ENCODE measurements around the gene DNAJB1. TPM values are rescaled to one million over a fixed set of nuclear protein-coding genes. Genes with fewer than 3 reads are reported as not detected.
A peak's percentile ranks its signal among the peaks of the same experiment; 100 is the strongest.

DNAJB1 gene
- polyA plus RNA-seq, 1 donor (not counting 4 experiments of a cell fraction or from before 2014, with no cell fraction given): 265 TPM

DNA sequence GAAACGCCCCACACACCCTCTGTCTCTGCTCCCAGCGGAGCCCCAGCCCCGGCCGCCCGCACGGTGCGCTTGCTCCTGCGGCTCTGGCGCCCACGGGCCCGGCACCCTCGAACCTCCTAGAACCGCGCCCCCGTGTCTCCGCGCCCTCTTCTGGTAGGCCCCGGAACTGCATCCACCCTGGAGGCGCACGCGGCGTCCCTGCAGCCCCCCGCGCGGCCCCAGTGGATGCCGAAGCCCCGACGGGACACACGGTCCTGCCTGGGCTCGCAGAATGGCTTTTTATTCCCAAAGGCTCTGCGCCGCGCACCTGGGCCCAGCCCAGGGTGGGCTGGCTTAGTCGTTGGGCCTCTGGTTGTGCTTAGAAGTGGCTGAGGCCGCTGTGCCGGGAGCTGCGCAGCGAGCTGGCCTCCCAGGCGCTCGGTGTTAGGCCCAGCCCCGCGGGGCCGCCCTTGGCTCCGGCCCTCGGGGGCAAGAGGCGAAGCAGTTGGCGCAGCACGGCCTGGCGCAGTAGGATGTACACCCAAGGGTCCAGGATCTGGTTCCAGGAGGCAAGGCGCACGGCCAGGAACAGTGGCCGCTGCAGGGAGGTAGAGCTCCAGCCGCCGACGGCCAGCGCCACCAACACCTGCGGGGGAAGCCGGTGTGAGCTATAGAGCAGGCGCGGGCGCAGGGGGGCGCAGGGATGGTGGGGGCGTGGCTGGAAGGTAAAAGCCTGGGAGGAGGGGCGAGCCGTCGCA lies 45.8 kb downstream of the DNAJB1 start:
- Histone ChIP-seq H3K9me3 (ENCODE audit: control insufficient read depth, low read depth, low read length) (no peaks in the 10 kb centered on the region), H3K4me3 (ENCODE audit: control insufficient read depth in 2 of 3, extremely low read depth in 1 of 3, insufficient read depth in 2 of 3, low read depth in 1 of 3, low read length in 3 of 3) (peak overlapping the region in 1 of 3 experiments; percentile 1), H2AFZ (ENCODE audit: control insufficient read depth, low read length) (no peak overlapping the region), H3K4me2 (ENCODE audit: control insufficient read depth, extremely low read depth, insufficient read depth, low read depth, low read length) (peak overlapping the region; percentile 58), H3K9me1 (ENCODE audit: control insufficient read depth, extremely low read depth, insufficient read depth, low read length) (no peaks in the 10 kb centered on the region), H3K9ac (ENCODE audit: control insufficient read depth, extremely low read depth, insufficient read depth, low read length) (no peak overlapping the region), H3K27ac (ENCODE audit: control insufficient read depth, insufficient read depth, low read length) (no peak overlapping the region), H3K27me3 (ENCODE audit: control insufficient read depth, extremely low read depth, insufficient read depth, low read length) (peaks cover 6% of the 10 kb centered on the region), H4K20me1 (ENCODE audit: control insufficient read depth, extremely low read depth, insufficient read depth, low read length) (peaks cover 5% of the 10 kb centered on the region), H3K4me1 (ENCODE audit: control insufficient read depth, extremely low read depth, insufficient read depth, low read length) (peaks cover 26% of the 10 kb centered on the region), H3K36me3 (ENCODE audit: control insufficient read depth in 2 of 2, extremely low read depth in 1 of 2, insufficient read depth in 2 of 2, low read length in 2 of 2) (peaks cover 0 to 6% of the 10 kb centered on the region in 2 experiments), H3K79me2 (ENCODE audit: control insufficient read depth, insufficient read depth, low read length) (no peaks in the 10 kb centered on the region)
- no peak for FAIRE-seq
- no peak for DNase-seq (ENCODE audit: low read depth, low spot score)
- TF ChIP-seq EZH2 (IDR thresholded peaks at IDR 0.05; ENCODE audit: low read length): no peak
- peak; percentile 69 to 96 (median 87) for TF ChIP-seq CTCF (optimal IDR thresholded peaks at IDR 0.05 in 1 of 3, IDR thresholded peaks at IDR 0.05 in 1 of 3, conservative IDR thresholded peaks at IDR 0.05 in 1 of 3; ENCODE audit: extremely low read depth in 1 of 3, insufficient read depth in 2 of 3, low read length in 3 of 3)
- dilution Hi-C loops (cut with MboI; ENCODE audit: extremely low pct_ligation_motif_present, low sequenced_read_pairs): no loop called here

- Histone ChIP-seq H3K4me3 (ENCODE audit: control insufficient read depth in 2 of 3, extremely low read depth in 1 of 3, insufficient read depth in 2 of 3, low read depth in 1 of 3, low read length in 3 of 3) (no peak overlapping the region), H3K4me2 (ENCODE audit: control insufficient read depth, extremely low read depth, insufficient read depth, low read depth, low read length) (peak overlapping the region; percentile 58), H3K4me1 (ENCODE audit: control insufficient read depth, extremely low read depth, insufficient read depth, low read length) (peaks cover 18% of the 10 kb centered on the region), H3K27ac (ENCODE audit: control insufficient read depth, insufficient read depth, low read length) (no peak overlapping the region), H3K9ac (ENCODE audit: control insufficient read depth, extremely low read depth, insufficient read depth, low read length) (no peak overlapping the region), H3K79me2 (ENCODE audit: control insufficient read depth, insufficient read depth, low read length) (no peaks in the 10 kb centered on the region), H3K9me3 (ENCODE audit: control insufficient read depth, low read depth, low read length) (no peaks in the 10 kb centered on the region), H3K9me1 (ENCODE audit: control insufficient read depth, extremely low read depth, insufficient read depth, low read length) (no peaks in the 10 kb centered on the region), H2AFZ (ENCODE audit: control insufficient read depth, low read length) (no peak overlapping the region), H3K27me3 (ENCODE audit: control insufficient read depth, extremely low read depth, insufficient read depth, low read length) (peaks cover 6% of the 10 kb centered on the region), H4K20me1 (ENCODE audit: control insufficient read depth, extremely low read depth, insufficient read depth, low read length) (peaks cover 2% of the 10 kb centered on the region), H3K36me3 (ENCODE audit: control insufficient read depth in 2 of 2, extremely low read depth in 1 of 2, insufficient read depth in 2 of 2, low read length in 2 of 2) (peaks cover 0 to 2% of the 10 kb centered on the region in 2 experiments)
- FAIRE-seq (no peak), DNase-seq (ENCODE audit: low read depth, low spot score) (no peak)
- no peak for TF ChIP-seq CTCF (optimal IDR thresholded peaks at IDR 0.05 in 1 of 3, IDR thresholded peaks at IDR 0.05 in 1 of 3, conservative IDR thresholded peaks at IDR 0.05 in 1 of 3; ENCODE audit: extremely low read depth in 1 of 3, insufficient read depth in 2 of 3, low read length in 3 of 3)
- no peak for TF ChIP-seq EZH2 (IDR thresholded peaks at IDR 0.05; ENCODE audit: low read length)
- dilution Hi-C loops (cut with MboI; ENCODE audit: extremely low pct_ligation_motif_present, low sequenced_read_pairs): no loop called here
These were observed 46.6 kb downstream of the DNAJB1 start for GRCh38 chr19:14471436-14472187.

Measured in keratinocyte (primary cell).